NCI-H82 treated with DMSO at 0.1 percent for 48 hours (cell line): Measurements from ENCODE around the gene SRRM4.
A peak's percentile ranks its signal among the peaks of the same experiment; 100 is the strongest.

ENCODE experiments used
- DNase-seq: peaks from one replicate; lab custom pipeline; 2025; ENCODE audit not compliant: unreplicated experiment; lab: John Stamatoyannopoulos, UW

SRRM4 gene

DNA sequence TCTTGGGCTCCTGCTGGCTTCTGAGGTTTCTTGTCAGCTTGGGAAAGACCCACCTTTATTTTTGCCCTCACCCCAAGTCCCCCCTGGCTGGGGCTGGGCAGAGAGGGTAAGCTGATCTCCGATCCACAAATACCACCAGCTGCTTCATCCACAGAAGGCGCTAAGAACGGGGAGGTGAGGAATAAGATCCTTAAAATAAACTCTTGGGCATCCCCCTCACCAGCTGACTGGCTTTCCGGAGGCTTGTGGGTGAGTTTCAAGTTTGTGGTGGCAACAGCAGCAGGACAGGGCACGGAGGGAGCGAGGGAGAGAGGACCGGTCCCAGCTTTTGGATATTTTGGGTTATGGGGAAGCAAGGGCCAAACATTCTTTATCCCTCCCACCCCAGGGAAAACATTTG lies 176.6 kb downstream of the SRRM4 start:
- DNase-seq, result no peak

DNA sequence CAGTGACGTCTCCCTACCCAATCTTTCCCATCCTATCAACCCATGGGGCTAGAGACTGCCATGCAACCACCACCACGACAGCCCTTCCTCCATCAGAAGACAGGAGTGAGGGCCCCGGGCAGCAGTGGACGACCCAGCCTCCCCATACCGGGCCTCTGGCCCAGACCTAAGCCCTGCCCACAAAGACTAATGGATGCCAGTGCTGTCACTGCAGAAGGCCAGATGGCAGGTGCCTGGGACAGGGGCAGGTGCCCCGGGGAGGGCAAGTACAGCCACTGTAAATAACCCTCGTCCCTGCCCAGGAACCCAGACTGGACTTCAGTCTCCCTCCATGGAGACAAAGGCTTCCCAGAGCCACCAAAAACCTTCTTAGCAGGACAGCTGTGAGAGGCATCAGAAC lies 177.1 kb downstream of the SRRM4 start:
- DNase-seq, result no peak

DNA sequence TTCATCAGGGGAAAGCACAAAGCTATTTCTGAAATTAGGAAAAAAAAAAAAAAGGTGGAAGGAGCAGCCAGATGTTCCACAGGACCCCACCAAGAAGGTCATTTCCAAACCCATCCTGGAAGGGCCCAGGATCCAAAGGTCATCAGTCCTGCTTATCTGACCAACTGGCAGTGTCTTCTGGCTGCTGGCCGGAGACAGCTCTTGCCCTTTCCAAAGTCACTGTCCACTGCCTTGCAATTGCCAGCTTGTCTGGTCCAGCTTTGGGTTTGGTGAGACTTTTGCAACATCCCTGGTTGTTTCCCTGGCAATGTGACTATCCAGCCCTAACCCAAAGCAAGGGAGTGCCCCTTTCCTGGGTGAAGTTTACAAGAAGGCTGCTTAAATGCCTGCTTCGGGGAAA lies 178.5 kb downstream of the SRRM4 start:
- no peak for DNase-seq

DNA sequence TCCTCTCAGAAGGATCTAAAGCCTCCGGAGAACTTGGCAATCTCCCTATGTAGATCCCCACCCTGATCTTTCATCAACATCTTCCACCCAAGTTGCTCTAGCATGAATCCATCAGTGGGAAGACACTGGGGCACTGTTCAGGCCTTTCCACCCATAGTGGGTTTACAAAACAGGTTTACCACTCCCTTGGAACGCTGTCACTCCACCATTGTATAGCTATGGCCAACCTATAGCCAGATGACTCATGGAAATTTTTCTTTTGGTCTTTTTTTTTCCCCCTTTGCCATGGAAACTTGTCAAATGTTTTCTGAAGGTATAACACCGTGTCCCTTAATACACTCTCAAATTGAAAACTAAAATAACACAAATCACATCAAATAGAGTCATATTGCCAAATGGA lies 186.6 kb downstream of the SRRM4 start:
- DNase-seq, result no peak

DNA sequence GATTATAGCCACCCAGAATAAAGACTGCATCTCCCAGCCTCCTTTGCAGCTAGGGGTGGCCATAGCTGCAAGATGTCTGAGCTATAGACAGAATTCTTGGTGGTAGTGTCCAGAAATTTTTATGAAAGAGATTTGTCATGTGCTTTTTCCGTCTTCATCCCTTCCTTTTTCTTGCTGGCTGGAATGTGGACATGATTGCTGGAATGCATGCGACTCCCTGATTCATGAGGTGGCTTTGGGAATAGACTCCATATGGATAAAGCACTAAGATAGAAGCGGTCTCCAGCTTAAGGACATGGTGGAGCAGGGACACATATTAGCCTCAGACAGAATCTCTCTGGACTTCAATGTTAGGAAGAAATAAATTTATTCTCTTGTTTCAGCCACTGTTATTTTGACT lies 187.4 kb downstream of the SRRM4 start:
- no peak for DNase-seq

DNA sequence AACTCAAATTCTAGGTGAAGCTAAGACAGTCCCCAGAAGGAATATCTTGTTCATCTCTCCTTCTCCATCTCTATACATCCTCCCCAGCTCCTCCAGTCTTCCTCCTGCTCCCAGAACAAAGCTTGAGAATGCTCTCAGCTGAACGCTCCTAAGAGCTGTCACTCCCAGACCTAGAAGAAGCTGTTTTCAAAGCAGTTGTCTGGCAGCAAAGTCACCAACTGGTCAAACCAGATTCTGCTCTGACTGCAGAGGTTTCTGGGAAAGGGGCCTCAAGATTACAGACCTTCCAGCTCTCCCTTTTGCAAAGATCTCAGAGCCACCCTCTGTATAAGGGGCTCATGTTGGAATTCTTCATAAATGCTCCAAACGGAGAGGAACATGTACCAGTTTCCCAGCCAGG lies 187.8 kb downstream of the SRRM4 start:
- no peak for DNase-seq

DNA sequence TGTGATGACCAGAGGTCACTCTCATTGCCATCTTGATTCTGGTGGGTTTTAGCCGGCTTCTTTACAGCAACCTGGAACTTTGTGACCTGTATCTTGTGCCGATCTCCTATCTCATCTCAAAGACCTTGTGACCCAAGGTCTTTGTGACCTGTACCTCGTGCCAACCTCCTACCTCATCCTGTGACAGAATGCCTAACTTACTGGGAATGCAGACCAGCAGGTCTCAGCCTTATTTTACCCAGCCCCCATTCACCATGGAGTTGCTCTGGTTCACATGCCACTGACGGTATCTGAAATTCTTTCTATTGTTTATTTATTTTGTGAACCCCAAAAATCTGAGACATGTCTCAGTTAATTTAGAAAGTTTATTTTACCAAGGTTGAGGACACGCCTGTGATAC lies 189.9 kb downstream of the SRRM4 start:
- DNase-seq, result no peak

DNA sequence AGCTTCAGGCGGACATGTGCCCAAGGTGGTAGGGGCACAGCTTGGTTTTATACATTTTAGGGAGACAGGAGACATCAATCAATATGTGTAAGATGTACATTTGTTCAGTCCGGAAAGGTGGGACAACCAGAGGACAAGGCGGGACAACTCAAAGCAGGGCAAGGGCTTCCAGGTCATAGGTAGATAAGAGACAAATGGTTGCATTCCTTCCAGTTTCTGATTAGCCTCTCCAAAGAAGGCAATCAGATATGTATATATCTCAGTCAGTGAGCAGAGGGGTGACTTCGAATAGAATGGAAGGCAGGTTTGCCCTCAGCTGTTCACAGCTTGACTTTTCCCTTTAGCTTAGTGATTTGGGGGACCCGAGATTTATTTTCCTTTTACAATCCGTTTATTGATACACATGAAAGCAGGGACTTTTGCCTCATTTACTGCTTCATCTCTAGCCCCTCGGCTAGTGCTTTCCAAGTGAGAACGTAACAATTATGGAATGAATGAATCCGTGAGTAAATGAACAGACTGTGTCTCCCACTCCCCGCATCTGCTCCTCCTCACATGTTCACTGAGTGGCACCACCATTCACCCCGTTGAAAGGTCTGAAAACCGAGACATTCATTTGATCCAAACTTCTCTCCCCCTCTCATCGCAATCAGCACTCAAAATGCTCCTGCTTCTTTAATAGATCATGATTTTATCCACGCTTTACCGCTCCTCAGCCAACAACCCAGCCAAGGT lies 190.5 kb downstream of the SRRM4 start:
- DNase-seq, result no peak

DNA sequence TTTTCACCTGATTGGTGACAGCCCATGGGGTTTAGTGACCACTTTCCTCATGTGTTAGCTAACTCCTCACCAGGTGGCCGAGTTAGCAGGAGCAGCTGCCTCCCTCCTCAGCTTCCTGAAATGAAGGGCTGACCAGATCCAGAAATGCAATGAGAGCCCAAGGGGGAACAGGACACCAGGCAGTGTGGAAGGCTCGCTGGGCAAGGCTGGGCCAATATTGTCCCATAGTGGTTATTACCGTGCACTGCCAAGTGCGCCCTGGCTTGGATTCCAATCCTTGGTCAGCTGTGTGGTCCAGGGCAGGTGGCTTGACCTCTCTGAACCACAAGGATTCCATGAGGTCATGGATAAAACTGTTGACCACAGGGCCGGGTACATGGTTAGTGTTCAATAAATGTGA lies 193.7 kb downstream of the SRRM4 start:
- no peak for DNase-seq

DNA sequence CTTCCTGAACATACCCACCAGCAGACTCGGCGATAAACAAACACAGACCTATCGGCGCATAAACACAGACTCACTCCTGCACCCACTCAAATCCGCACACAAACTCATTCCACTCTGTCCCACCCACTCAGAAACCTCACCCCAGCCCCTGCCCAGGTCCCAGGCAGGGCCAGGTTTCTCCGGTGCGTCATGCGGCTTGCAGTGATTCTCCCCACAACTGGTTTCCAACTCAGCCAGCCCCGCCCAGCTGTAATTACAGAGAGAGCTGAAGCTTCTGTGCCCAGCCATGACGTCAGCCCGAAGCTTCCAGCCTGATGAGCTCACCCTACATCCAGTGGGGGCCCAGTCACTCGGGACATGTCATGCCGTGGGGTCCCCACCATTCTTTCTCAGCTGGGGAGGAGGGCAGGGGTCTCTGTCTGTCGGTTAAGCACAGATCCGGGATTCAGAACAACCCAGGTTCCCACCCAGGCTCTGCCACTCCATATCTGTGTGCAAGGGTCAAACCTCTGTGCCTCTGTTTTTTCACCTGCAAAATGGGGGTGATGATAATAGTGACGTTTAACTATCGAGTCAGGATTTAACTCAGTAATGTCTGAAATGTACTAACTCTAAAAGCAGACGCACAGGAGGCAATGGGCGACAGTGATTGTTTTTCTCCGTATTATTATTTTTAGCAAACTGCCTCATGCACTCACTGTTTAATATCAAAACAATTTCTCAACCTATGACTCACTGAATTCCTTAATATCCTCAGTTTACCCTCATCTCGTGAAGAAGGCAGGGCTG lies 195.1 kb downstream of the SRRM4 start:
- no peak for DNase-seq

DNA sequence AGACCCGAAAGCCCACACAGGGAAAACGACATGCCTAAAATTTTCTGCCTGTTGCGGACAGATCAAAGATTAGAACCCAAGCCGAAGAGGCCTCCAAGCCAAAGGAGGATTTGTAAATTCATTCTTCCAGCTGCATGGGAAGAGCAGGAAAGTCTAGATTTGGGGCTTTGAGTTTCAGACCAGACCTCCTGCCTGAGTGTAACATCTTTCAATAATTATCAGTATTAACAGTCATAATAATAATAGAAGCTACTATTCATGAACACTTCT lies 195.7 kb downstream of the SRRM4 start:
- no peak for DNase-seq

DNA sequence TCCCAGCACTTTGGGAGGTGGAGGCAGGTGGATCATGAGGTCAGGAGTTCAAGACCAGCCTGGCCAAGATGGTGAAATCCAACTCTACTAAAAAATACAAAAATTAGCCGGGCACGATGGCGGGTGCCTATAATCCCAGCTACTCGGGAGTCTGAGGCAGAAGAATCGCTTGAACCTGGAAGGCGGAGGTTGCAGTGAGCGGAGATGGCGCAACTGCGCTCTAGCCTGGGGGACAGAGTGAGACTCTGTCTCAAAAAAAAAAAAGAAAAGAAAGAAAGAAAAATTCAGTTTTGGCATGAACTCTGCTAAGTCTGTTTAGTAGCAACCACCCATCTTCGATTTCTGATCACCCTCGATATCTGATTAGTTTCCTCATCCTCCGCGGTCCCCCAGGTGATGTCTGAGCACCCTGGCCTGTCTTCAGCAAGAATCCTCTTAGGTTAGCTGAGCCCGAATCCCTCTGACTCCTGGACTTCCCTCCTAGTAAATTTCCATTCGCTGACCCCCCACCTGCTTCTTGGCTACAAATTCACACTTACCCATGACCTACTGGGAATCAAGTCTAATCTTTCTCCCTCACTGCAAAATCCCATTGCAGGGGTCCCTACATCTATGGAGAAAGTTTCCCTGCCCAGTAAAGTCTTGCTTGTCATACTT lies 196.5 kb downstream of the SRRM4 start:
- DNase-seq, result no peak

DNA sequence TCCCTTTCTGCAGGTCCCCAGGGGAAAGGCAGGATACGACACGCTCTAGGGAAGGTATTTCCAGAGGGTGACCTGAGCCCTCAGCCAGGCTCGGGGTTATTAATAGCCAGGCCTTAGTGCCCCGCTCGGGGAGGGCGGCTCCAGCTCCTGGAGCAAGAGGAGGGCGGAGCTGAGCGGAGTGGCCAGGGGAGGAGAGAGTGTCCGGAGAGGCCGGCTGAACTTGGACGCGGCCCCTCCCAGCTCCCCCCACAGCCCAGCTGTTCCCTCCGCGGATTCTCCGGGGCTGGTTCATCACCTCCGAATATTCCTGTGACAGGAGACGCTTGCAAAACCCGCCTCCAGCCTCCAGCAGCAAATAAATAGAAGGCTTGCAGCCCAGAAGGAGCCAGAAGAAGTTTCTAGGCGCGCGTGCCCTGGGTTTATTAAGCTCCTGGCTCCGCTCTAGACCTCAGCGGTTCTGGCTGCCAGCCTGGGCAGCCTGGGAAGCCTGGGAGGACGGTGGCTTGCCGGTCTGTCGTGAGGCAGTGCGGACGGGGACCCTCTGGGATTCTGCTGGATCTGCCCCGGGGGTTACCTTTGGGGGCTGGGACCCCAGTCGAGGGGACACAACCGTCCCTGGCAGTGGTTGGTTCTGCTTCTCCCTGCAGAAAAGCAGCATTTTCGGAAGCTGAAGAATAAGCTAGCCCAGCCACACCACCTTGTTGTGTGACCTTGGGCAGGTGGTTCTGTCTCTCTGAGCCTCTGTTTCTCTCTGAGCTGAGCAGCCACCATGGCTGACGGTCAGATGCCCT lies 197.4 kb downstream of the SRRM4 start, which contains the start of gene HSPB8:
TSS of gene HSPB8 (plus strand) at position 388 of the 791 bp plus-strand sequence. CDS start at position 770, 382 bp downstream.
- peak; percentile 41 for DNase-seq

DNA sequence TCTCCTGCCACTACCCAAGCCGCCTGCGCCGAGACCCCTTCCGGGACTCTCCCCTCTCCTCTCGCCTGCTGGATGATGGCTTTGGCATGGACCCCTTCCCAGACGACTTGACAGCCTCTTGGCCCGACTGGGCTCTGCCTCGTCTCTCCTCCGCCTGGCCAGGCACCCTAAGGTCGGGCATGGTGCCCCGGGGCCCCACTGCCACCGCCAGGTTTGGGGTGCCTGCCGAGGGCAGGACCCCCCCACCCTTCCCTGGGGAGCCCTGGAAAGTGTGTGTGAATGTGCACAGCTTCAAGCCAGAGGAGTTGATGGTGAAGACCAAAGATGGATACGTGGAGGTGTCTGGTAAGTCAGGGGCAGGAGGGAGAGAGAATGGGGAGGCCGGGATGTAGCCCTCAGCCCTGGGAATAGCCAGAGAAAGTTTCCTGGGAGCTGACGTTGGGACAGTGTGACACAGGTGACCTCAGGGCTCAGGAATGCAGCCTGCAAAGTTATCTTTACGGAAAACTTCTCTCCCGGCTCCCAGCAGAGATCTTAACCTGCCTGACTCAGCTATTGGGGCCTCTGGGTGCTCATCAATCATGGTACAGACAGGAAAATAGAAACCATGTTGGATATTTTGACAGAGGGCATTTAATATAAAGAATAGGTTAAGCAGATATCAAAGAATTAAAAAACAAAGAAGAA lies 198.1 kb downstream of the SRRM4 start:
- DNase-seq, result no peak

DNA sequence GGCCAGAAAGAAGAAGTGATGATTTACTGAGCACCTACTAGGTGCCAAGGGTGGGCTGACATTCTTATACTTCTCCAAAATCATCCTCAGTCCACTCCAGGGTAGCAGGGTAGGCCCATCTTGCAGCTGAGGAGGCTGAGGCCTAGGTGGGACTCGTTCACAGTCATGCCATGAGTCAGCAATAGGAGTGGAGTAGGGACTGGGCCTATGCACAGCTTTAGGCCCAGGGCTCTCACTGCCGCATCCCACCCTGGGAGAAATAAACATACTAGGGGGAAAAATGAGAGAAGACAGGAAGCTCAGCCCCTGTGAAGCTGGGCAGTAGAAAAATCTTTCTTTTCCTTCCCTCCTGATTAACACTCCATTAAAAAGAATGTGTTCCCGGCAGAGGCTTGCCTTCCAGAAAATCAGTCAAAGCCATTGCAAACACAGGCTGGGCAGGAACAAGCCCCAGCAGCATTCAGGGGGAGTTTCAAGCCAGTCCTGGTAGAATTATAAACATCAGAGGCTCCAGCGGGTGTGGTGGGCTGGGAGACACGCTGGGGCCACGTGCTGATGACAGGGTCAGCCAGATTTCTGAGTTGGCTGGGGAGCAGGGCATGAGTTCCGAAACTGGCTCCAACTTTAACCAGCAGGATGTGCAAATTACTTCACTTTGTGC lies 199.2 kb downstream of the SRRM4 start:
- no peak for DNase-seq

DNA sequence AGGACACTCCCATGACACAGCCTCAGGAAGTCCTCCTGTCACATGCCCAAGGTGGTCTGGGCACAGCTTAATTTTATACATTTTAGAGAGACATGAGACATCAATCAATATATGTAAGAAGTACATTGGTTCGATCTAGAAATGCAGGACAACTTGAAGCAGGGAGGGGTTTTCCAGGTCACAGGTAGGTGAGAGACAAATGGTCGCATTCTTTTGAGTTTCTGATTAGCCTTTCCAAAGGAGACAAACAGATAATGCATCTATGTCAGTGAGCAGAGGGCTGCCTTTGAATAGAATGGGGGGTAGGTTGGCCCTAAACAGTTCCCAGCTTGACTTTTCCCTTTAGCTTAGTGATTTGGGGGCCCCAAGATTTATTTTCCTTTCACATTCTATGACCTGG lies 199.9 kb downstream of the SRRM4 start:
- no peak for DNase-seq

DNA sequence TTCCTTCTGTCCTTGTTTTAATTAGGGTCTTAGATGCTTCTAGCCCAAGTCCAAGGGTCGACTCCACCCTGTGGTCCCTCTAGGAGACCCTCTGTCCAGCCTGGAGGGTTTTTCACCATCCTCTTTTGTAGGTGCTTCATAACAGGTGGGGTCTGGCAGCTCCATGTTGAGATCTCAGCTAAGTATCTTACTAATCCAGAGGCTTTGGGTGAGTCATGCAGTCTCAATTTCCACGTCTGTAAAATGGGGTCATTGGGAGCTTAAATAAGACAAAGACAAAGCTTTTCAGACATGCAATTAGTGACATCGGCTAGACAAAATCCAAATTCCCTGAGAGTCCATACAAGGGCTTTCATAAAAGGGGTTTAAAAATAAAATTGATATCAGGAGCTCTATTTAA lies 200.6 kb downstream of the SRRM4 start:
- no peak for DNase-seq

DNA sequence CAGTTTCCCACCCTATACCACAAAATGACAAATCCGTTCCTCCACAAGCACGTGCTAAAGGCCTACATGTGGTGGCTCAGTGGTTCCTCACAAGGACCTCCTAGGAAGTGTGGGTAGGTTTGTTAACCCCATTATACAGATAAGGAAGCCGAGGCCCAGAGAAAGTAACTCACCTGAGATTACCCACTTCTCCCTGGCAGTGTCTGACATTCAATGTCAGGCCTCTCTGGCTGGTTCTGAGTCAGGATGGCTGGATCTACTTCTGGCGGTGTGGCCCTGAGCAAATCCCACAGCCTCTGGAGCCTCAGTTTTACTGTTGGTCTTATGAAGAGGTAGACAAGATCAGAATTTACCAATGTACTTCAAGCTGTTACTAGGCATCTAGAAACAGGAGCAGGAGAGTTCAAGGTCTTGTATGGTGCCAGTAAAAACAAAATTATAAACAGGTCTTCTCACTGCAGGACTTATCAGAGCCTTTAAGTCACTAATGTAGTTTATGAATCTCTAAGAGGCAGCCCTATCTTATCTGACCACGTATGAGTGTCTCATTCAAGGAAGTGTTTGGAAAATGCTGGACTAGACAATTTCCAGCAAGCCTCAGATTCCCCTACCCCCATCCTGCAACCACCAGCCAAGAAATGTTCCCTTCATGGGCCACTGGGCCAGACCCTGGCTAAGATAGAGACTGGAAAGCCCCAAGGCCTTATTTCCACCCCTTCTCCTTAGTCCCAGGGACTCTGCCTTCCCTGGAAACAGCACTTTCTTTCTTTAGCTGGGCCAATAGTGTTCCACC lies 201.6 kb downstream of the SRRM4 start:
- no peak for DNase-seq

DNA sequence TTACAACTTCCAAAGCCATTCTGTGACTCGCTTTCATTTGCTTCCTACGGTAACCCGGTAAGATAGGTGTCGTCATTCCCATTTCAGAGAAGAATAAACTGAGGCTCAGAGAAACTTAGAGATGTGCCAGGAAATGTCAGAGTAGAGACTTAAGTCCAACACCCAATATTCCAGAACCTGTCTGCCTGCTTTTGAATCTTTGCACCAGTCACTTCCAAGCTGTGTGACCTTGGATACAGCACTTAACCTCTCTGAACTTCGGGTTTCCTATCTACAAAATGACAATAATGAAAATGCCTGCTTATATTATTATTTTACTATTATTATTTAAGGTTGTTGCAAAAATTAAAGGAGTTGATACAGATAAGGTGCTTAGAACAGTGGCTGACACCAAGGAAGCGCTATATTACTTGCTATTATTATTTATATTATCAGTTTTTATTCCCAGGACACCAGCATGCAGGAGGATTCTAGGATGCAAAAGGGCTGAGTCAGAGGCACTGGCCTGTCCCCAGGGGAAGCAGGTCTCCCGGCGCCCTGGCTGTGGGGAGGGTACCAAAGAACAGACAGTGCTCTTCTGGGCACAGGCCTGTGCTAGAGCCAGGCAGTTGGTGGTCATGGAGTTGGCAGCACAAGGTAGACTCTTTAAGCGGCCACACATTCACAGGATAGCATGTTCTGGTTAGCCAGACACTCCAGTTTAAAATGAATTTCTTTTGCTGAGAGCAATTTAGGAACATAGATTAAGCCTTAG lies 202.8 kb downstream of the SRRM4 start:
- no peak for DNase-seq
